Erythroblast (primary cell): ENCODE data around the gene TULP3.

ENCODE experiments used
- GATA1 ChIP-seq: IDR thresholded peaks from 2 replicates; pipeline ENCODE4 v1.6.1; 2011; ENCODE audit warnings: low read depth, mild to moderate bottlenecking, control low read depth, low read length, moderate library complexity
- POLR2A ChIP-seq: IDR thresholded peaks from 2 replicates; pipeline ENCODE4 v1.6.1; 2011; ENCODE audit warnings: mild to moderate bottlenecking, low read length

DNA sequence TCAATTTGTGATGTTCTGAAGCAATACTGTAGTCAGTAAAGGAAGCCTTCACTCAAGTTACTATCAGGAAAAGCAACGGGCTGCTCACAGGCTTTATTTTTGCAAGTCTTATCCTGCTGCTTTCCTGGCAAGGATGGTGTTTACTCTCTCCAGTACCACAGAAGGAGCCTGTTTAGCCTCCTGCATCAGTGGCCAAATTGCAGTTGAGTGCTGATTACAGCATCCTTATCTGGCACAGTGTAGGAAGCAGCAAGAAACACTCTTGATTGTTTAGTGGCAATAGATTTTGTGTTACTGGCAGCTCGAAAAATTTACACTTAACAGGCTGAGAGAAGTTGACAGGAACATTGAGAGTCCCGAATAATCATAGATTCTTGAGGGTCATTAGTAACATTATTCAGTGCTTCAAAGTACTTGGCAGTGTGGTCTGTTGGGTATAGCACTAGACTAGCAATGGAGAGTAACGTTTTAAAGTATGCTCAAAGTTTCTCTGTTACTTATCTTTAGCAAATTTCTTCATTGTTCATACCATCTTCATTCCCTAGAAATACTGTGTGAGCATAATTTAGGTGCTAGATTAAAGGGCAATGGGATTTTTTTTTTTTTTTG, 11.7 kb downstream of the TULP3 start:
- TF ChIP-seq POLR2A (no peak), GATA1 (no peak)
